Prostate gland (tissue), 2 donors: ENCODE results near the gene DROSHA. TPM values are rescaled to one million over a fixed set of nuclear protein-coding genes. Genes with fewer than 3 reads are reported as not detected.
A peak's percentile ranks its signal among the peaks of the same experiment; 100 is the strongest.

ENCODE experiments used
- DNase-seq: peaks from one replicate; pipeline ENCODE4 v3.0.0-alpha.2; 2019; ENCODE audit warnings: low spot score
- H3K27ac ChIP-seq, 2 donors: fragments of 200-600 bp; sonication (generic); 2 replicates each; pipeline ENCODE4 v1.5.1; 2017 to 2019
- H3K27me3 ChIP-seq: fragments of 200-600 bp; sonication (generic); replicated peaks from 2 replicates; pipeline ENCODE4 v1.5.1; 2019; ENCODE audit not compliant: insufficient read depth
- H3K36me3 ChIP-seq, 2 donors: fragments of 200-600 bp; sonication (generic); 1 replicate in 1 of 2; 2 replicates in 1 of 2; pipeline versions ENCODE4 v1.5.1 to v1.8.1; 2017 to 2019
- H3K4me1 ChIP-seq: fragments of 200-600 bp; sonication (generic); replicated peaks from 2 replicates; pipeline ENCODE4 v1.5.1; 2019
- H3K4me3 ChIP-seq, 2 donors: fragments of 200-600 bp; sonication (generic); 2 replicates each; pipeline ENCODE4 v1.5.1; 2017 to 2019
- H3K9me3 ChIP-seq: fragments of 200-600 bp; sonication (generic); 2 replicates; pipeline ENCODE4 v1.5.1; 2017
- POLR2A ChIP-seq: fragments of 450-650 bp; IDR thresholded peaks from one replicate; pipeline ENCODE4 v1.6.1; 2016; ENCODE audit warnings: antibody characterized with exemption, mild to moderate bottlenecking
- POLR2AphosphoS5 ChIP-seq: sonication (generic); formaldehyde crosslinking; IDR thresholded peaks from one replicate; pipeline ENCODE4 v1.6.1; 2017; ENCODE audit warnings: antibody characterized with exemption
- WGBS: methylation state at CpG from one replicate; pipeline ENCODE4 v1.1.5; 2018; 5-methylcytosine and 5-hydroxymethylcytosine counted together
- intact Hi-C: fragments of 100-400 bp; cut with DNase I; formaldehyde crosslinking; loops from one replicate; pipeline ENCODE4 v1.14.2; 2022
- total RNA-seq, 2 donors: library from RNA; depleted of rRNA; stranded (reverse); fragments of >200 nt; gene quantifications; one replicate each; pipeline ENCODE4 v1.1.0, GENCODE V29; 2016
- TF ChIP-seq, protein P1 (sequence below), 4 experiments: fragments of 200-600 bp in 2 of 4; fragments of 450-650 bp in 2 of 4; sonication (generic) in 2 of 4; IDR thresholded peaks; 1 replicate in 3 of 4; 2 replicates in 1 of 4; pipeline ENCODE4 v1.5.1; 2016 to 2019; ENCODE audit warnings: antibody characterized with exemption in 4 of 4, mild to moderate bottlenecking in 2 of 4, moderate library complexity in 2 of 4

DROSHA gene, protein sequence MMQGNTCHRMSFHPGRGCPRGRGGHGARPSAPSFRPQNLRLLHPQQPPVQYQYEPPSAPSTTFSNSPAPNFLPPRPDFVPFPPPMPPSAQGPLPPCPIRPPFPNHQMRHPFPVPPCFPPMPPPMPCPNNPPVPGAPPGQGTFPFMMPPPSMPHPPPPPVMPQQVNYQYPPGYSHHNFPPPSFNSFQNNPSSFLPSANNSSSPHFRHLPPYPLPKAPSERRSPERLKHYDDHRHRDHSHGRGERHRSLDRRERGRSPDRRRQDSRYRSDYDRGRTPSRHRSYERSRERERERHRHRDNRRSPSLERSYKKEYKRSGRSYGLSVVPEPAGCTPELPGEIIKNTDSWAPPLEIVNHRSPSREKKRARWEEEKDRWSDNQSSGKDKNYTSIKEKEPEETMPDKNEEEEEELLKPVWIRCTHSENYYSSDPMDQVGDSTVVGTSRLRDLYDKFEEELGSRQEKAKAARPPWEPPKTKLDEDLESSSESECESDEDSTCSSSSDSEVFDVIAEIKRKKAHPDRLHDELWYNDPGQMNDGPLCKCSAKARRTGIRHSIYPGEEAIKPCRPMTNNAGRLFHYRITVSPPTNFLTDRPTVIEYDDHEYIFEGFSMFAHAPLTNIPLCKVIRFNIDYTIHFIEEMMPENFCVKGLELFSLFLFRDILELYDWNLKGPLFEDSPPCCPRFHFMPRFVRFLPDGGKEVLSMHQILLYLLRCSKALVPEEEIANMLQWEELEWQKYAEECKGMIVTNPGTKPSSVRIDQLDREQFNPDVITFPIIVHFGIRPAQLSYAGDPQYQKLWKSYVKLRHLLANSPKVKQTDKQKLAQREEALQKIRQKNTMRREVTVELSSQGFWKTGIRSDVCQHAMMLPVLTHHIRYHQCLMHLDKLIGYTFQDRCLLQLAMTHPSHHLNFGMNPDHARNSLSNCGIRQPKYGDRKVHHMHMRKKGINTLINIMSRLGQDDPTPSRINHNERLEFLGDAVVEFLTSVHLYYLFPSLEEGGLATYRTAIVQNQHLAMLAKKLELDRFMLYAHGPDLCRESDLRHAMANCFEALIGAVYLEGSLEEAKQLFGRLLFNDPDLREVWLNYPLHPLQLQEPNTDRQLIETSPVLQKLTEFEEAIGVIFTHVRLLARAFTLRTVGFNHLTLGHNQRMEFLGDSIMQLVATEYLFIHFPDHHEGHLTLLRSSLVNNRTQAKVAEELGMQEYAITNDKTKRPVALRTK (N-terminal part only)
- total RNA-seq: 10 to 100 TPM; 27.6 to 45.7 TPM

DNA sequence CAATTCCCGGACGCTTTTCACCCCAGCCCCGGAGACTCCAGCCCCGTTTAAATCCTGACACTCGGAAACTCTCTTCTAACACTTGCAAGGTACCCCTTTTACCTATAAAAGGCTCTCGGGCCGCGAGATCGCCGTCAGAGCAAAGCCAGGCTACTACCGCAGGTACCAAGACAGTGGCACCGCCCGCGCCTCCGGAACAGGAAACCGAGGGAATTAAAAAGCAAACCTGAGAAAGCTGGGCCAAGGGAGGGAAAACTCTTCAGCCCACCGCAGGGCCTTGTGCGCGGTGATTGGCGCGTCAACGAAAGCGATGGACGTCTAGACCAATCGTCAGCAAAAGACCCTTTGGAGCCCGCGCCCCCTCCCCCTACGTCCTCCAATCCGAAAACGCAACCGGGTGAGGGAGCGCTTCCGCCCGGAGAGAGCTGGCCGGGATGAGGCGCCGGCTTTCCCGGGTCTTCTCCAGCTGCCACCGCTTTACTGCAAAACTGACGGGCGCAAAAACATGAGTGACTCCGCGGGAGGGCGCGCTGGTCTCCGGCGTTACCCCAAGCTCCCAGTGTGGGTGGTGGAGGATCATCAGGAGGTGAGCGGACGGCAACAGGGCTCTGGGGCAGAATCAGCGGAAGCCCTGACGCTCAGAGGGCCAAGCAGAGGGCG is at the start of gene DROSHA, which contains the start of gene C5orf22:
Gene DROSHA (minus strand): TSS at position 206 of the 660 bp plus-strand sequence. CDS start 3,034 bp downstream, outside the sequence.
Gene C5orf22 (plus strand): TSS at position 414 of the 660 bp plus-strand sequence. CDS start 92 bp downstream, at position 506.
- no peaks in the 10 kb centered on the region for H3K36me3 ChIP-seq
- peak within 1 kb of the TSS; percentile 70 to 79 for H3K4me3 ChIP-seq
- H3K9me3 ChIP-seq: no peaks in the 10 kb centered on the region
- peak; percentile 89 for TF ChIP-seq POLR2AphosphoS5
- TF ChIP-seq POLR2A: peak; percentile 49
- TF ChIP-seq, protein P1, sequence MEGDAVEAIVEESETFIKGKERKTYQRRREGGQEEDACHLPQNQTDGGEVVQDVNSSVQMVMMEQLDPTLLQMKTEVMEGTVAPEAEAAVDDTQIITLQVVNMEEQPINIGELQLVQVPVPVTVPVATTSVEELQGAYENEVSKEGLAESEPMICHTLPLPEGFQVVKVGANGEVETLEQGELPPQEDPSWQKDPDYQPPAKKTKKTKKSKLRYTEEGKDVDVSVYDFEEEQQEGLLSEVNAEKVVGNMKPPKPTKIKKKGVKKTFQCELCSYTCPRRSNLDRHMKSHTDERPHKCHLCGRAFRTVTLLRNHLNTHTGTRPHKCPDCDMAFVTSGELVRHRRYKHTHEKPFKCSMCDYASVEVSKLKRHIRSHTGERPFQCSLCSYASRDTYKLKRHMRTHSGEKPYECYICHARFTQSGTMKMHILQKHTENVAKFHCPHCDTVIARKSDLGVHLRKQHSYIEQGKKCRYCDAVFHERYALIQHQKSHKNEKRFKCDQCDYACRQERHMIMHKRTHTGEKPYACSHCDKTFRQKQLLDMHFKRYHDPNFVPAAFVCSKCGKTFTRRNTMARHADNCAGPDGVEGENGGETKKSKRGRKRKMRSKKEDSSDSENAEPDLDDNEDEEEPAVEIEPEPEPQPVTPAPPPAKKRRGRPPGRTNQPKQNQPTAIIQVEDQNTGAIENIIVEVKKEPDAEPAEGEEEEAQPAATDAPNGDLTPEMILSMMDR (IDR thresholded peaks at IDR 0.05): peak in 1 of 4 experiments; percentile 3
- peak within 1 kb of the TSS; percentile 32 to 49 for H3K27ac ChIP-seq
- intact Hi-C loops: no loop called here
- H3K27me3 ChIP-seq: no peaks in the 10 kb centered on the region
- H3K4me1 ChIP-seq: peaks cover 4% of the 10 kb centered on the region
- WGBS: under 1% methylated on average over 48 of the region's 52 CpGs
- DNase-seq: peak; percentile 96

DNA sequence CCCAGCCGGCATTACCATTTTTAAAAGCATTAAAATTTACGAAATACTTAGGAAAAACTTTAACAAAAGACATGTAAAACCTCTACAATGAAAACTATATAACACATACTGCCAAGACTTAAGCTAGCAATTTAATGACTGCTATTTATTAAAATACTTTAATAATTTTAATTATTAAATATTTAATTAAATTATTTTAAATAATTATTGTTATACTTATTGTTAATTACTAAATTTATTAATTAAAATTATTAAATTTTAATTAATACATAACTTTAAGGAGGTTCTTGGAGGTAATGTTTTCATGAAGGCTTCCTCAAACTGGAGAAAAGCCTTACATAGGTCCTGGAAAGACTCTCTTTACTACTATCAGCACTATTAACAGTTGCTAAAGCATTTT is 47.7 kb upstream of the DROSHA start:
- Histone ChIP-seq H3K36me3 (no peaks in the 10 kb centered on the region), H3K9me3 (no peaks in the 10 kb centered on the region), H3K27ac (no peak overlapping the region), H3K4me3 (no peak overlapping the region), H3K27me3 (no peaks in the 10 kb centered on the region), H3K4me1 (no peaks in the 10 kb centered on the region)
- intact Hi-C loops: no loop called here
- WGBS: 95% methylated on average over 2 of the region's 2 CpGs
- TF ChIP-seq, protein P1 (IDR thresholded peaks at IDR 0.05): no peak
- TF ChIP-seq POLR2A: no peak
- no peak for DNase-seq

DNA sequence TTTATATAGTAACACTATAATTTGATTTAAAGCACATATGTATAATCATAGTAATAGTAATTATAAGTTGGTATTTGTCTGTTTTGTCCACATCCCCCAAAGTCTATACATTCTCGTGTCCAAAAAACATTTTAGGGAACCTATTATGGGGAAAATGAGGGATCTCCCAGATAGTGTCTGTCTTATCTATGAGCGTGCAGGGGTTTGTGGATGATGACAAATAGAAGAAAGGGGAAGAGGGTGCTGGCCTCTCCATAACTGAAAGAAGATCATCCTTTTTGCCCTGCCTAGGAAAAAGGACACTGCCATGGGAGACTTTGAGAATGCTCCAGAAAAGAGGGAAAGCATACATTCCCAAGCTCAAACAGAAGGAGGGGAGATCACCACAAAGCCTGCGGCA is 45.5 kb upstream of the DROSHA start:
- Histone ChIP-seq H3K27ac (no peak overlapping the region), H3K4me3 (no peak overlapping the region), H3K4me1 (no peaks in the 10 kb centered on the region), H3K27me3 (no peaks in the 10 kb centered on the region), H3K9me3 (no peaks in the 10 kb centered on the region), H3K36me3 (no peaks in the 10 kb centered on the region)
- TF ChIP-seq POLR2A (no peak), POLR2AphosphoS5 (no peak)
- TF ChIP-seq, protein P1 (IDR thresholded peaks at IDR 0.05): no peak
- intact Hi-C loops: no loop called here
- DNase-seq: no peak
- WGBS: 86% methylated on average over 3 of the region's 3 CpGs

DNA sequence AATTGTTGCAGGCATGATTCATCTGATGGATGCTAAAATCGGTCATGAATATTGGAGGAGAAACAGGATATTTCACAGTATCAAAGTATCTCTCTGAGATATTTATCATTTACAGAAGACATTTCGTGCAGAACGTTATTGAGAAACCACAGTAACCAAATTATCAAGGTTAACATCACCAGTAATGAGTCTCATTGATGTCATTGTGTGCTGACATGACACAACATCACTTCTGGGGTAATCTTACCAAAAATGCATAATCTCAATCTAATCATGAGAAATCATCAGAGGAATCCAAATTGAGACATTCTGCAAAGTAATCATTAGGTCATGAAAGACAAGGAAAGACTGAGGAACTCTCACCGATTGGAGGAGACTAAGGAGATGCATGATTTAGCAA is 42.9 kb upstream of the DROSHA start:
- TF ChIP-seq, protein P1 (IDR thresholded peaks at IDR 0.05): no peak
- no peak for TF ChIP-seq POLR2A
- TF ChIP-seq POLR2AphosphoS5: no peak
- Histone ChIP-seq H3K36me3 (no peaks in the 10 kb centered on the region), H3K27me3 (no peaks in the 10 kb centered on the region), H3K27ac (no peak overlapping the region), H3K4me1 (no peaks in the 10 kb centered on the region), H3K9me3 (no peaks in the 10 kb centered on the region), H3K4me3 (no peak overlapping the region)
- 72% methylated on average over 4 of the region's 4 CpGs for WGBS
- intact Hi-C loops: no loop called here
- DNase-seq: no peak
